GM12873 (cell line): ENCODE results near the gene NFIA.

Experiments
- TF ChIP-seq, protein P1 (sequence below): IDR thresholded peaks from 2 replicates; pipeline ENCODE4 v1.5.1; 2012; ENCODE audit warnings: low read depth, mild to moderate bottlenecking, moderate library complexity, low read length, control low read depth; ENCODE audit not compliant: insufficient read depth; ENCODE audit errors: missing control alignments

Gene NFIA

GRCh38 chr1:61277121-61277690 is 194.8 kb downstream of the NFIA start:
- TF ChIP-seq, protein P1, sequence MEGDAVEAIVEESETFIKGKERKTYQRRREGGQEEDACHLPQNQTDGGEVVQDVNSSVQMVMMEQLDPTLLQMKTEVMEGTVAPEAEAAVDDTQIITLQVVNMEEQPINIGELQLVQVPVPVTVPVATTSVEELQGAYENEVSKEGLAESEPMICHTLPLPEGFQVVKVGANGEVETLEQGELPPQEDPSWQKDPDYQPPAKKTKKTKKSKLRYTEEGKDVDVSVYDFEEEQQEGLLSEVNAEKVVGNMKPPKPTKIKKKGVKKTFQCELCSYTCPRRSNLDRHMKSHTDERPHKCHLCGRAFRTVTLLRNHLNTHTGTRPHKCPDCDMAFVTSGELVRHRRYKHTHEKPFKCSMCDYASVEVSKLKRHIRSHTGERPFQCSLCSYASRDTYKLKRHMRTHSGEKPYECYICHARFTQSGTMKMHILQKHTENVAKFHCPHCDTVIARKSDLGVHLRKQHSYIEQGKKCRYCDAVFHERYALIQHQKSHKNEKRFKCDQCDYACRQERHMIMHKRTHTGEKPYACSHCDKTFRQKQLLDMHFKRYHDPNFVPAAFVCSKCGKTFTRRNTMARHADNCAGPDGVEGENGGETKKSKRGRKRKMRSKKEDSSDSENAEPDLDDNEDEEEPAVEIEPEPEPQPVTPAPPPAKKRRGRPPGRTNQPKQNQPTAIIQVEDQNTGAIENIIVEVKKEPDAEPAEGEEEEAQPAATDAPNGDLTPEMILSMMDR, result no peak

DNA sequence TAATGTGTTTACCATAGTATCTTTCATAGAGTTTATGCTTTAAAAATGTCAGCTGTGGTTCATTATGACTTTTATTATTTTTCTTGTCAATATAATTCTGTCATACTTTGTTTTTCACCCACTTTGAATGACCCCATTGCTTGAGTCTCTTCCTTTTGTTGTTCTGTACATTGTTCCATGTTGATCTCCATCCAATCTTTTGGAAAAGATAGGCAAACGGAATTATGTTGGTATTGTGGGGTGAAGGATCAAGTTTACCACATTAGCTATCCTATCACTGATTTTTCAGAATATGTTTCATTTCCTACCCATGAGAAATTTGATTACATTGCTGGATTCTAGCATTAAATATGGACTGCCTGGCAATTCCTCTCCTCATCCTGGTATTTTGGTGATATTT is 196.6 kb downstream of the NFIA start:
- TF ChIP-seq, protein P1, result no peak

DNA sequence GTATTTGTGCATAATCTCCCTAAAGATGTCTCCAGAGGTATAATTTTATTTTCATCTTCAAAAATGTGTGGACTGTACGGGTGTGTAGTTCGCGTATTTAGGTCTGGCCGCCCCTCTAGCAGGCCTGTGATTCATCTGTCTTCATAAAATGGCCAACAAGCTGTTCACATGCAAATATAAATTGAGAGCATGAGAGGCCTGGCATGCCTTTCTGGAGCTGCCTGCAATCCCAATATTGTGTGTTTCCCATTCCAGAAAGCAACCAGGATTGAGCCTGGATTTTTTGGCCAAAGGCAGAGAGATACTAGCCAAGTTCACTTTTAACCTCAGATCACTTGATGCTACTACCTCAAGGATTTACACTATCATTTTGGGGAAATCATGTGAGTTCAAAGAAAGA is 197.2 kb downstream of the NFIA start:
- TF ChIP-seq, protein P1, result no peak

- TF ChIP-seq, protein P1, result no peak
Measured at GRCh38 chr1:61280452-61280851, 198.1 kb downstream of the NFIA start.

GRCh38 chr1:61282387-61282786 is 200.0 kb downstream of the NFIA start:
- TF ChIP-seq, protein P1, result no peak

GRCh38 chr1:61284248-61284854 is 202.0 kb downstream of the NFIA start:
- TF ChIP-seq, protein P1, result no peak

DNA sequence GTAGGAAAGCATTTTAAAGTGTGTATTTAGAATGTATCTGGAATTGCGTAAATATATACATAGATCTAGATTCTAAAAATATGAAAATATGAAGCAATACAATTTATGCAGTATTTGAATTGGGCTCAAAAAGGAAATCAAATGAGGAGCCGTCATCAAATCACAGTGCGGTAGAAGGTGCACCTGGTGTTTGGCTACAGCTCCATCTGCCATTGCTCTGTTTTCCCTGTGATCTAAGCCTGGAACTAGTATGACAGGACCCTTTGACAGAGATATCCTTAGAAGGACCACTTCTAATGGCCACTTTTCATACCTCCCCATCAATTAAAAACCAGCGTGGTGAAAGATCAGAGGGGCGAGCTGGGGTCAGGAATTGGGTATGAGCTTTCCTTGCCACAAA is 202.6 kb downstream of the NFIA start:
- TF ChIP-seq, protein P1, result no peak
